CD14-positive monocyte (primary cell): ENCODE data around the gene NFATC2. TPM values are rescaled to one million over a fixed set of nuclear protein-coding genes. Genes with fewer than 3 reads are reported as not detected.

Experiments
- DNase-seq, 3 donors: peaks; one replicate each; pipeline ENCODE4 v3.0.0-alpha.2; 2011 to 2022
- H2AFZ ChIP-seq: 2 replicates; pipeline ENCODE4 v1.6.0; 2012; ENCODE audit warnings: mild to moderate bottlenecking, low read depth, low read length, inconsistent platforms; ENCODE audit not compliant: insufficient read depth, poor library complexity, severe bottlenecking
- H3K27ac ChIP-seq, 2 donors: 1 replicate in 1 of 2; 2 replicates in 1 of 2; pipeline ENCODE4 v1.5.1; 2012 to 2013; ENCODE audit warnings: low read length in 2 of 2, control low read depth in 1 of 2, inconsistent platforms in 1 of 2, low read depth in 1 of 2, mild to moderate bottlenecking in 1 of 2
- H3K27me3 ChIP-seq, 2 donors: one replicate each; pipeline versions ENCODE4 v1.6.0 to v1.6.1; 2011 to 2013; ENCODE audit warnings: low read length in 2 of 2; ENCODE audit not compliant: control insufficient read depth in 2 of 2, insufficient read depth in 2 of 2
- H3K36me3 ChIP-seq, 2 donors: replicated peaks in 1 of 2; 1 replicate in 1 of 2; 2 replicates in 1 of 2; pipeline versions ENCODE4 v1.5.1 to v1.6.1; 2012 to 2013; ENCODE audit warnings: low read length in 2 of 2, control low read depth in 1 of 2, inconsistent platforms in 1 of 2, mild to moderate bottlenecking in 1 of 2; ENCODE audit not compliant: insufficient read depth in 2 of 2, control insufficient read depth in 1 of 2
- H3K4me1 ChIP-seq, 2 donors: 1 replicate in 1 of 2; 2 replicates in 1 of 2; pipeline versions ENCODE4 v1.5.1 to v1.6.1; 2012 to 2013; ENCODE audit warnings: low read length in 2 of 2, control low read depth in 1 of 2, inconsistent platforms in 1 of 2, mild to moderate bottlenecking in 1 of 2, moderate library complexity in 1 of 2; ENCODE audit not compliant: insufficient read depth in 2 of 2, control insufficient read depth in 1 of 2
- H3K4me2 ChIP-seq: replicated peaks from 2 replicates; pipeline ENCODE3; 2012; ENCODE audit warnings: low read length, moderate library complexity, mild to moderate bottlenecking; ENCODE audit not compliant: poor library complexity, severe bottlenecking; ENCODE audit errors: extremely low read depth
- H3K4me3 ChIP-seq, 3 experiments: fragments of 200-600 bp in 1 of 3; sonication (generic) in 1 of 3; replicated peaks in 1 of 3; 1 replicate in 2 of 3; 2 replicates in 1 of 3; pipeline ENCODE4 v1.5.1; 2011 to 2013; ENCODE audit warnings: low read length in 3 of 3, mild to moderate bottlenecking in 3 of 3, control low read depth in 2 of 3, low read depth in 2 of 3, inconsistent platforms in 1 of 3, moderate library complexity in 1 of 3
- H3K79me2 ChIP-seq: 2 replicates; pipeline ENCODE4 v1.6.0; 2012; ENCODE audit warnings: mild to moderate bottlenecking, control low read depth, inconsistent platforms, low read length, moderate library complexity; ENCODE audit not compliant: insufficient read depth
- H3K9ac ChIP-seq: 2 replicates; pipeline ENCODE4 v1.6.0; 2017; ENCODE audit warnings: low read length, mild to moderate bottlenecking; ENCODE audit not compliant: insufficient read depth, poor library complexity, severe bottlenecking
- H3K9me3 ChIP-seq, 2 donors: replicated peaks in 1 of 2; 1 replicate in 1 of 2; 2 replicates in 1 of 2; pipeline versions ENCODE4 v1.5.1 to v1.6.1; 2012 to 2013; ENCODE audit warnings: low read length in 2 of 2, control low read depth in 1 of 2; ENCODE audit not compliant: control insufficient read depth in 1 of 2, insufficient read depth in 1 of 2
- H4K20me1 ChIP-seq: 2 replicates; pipeline ENCODE4 v1.6.0; 2012; ENCODE audit warnings: mild to moderate bottlenecking, low read length, control low read depth, moderate library complexity; ENCODE audit not compliant: insufficient read depth
- H3K27ac Mint-ChIP-seq, 7 donors: one replicate each; pipeline ENCODE4 v1.8.0; 2020; ENCODE audit warnings: mild to moderate bottlenecking in 7 of 7, mixed read lengths in 7 of 7, moderate library complexity in 6 of 7, inconsistent platforms in 2 of 7
- H3K27me3 Mint-ChIP-seq, 3 donors: one replicate each; pipeline ENCODE4 v1.8.0; 2021 to 2022; ENCODE audit warnings: low read depth in 3 of 3, mild to moderate bottlenecking in 3 of 3, mixed read lengths in 3 of 3, moderate library complexity in 3 of 3, inconsistent platforms in 1 of 3
- H3K36me3 Mint-ChIP-seq, 2 donors: one replicate each; pipeline ENCODE4 v1.8.0; 2020; ENCODE audit warnings: mixed read lengths in 2 of 2, inconsistent platforms in 1 of 2, mild to moderate bottlenecking in 1 of 2
- H3K4me1 Mint-ChIP-seq: one replicate; pipeline ENCODE4 v1.8.0; 2020; ENCODE audit warnings: mild to moderate bottlenecking, mixed read lengths
- H3K4me3 Mint-ChIP-seq, 2 donors: one replicate each; pipeline ENCODE4 v1.8.0; 2020; ENCODE audit warnings: mild to moderate bottlenecking in 2 of 2, mixed read lengths in 2 of 2, moderate library complexity in 1 of 2
- H3K9me3 Mint-ChIP-seq, 7 donors: one replicate each; pipeline ENCODE4 v1.8.0; 2020 to 2022; ENCODE audit warnings: mixed read lengths in 7 of 7, mild to moderate bottlenecking in 6 of 7, moderate library complexity in 6 of 7, inconsistent platforms in 2 of 7
- CTCF ChIP-seq: fragments of 200-600 bp; IDR thresholded peaks from one replicate; pipeline ENCODE4 v1.8.0; 2022; ENCODE audit warnings: antibody characterized with exemption, mild to moderate bottlenecking
- WGBS: methylation state at CpG from one replicate; pipeline ENCODE4 v1.1.5; 2013; ENCODE audit warnings: missing lambda C conversion rate; ENCODE audit not compliant: insufficient coverage; 5-methylcytosine and 5-hydroxymethylcytosine counted together
- intact Hi-C, 2 donors: fragments of 100-400 bp; cut with micrococcal nuclease; formaldehyde crosslinking; loops; one replicate each; pipeline versions ENCODE4 v1.15.0 to v1.15.1; 2023
- polyA plus RNA-seq, 3 donors: library from polyadenylated mRNA; depleted of rRNA in 1 of 3; unstranded in 2 of 3; stranded (reverse) in 1 of 3; fragments of 300-500 nt in 2 of 3; fragments of >200 nt in 1 of 3; fragmentation: Illumina TruSeq in 2 of 3; gene quantifications; 1 replicate in 2 of 3; 2 replicates in 1 of 3; pipeline ENCODE4 v1.2.3, GENCODE V29; 2012 to 2021

Gene NFATC2
- polyA plus RNA-seq, 3 donors: 0.03 to 0.18 (median 0.11) TPM

DNA sequence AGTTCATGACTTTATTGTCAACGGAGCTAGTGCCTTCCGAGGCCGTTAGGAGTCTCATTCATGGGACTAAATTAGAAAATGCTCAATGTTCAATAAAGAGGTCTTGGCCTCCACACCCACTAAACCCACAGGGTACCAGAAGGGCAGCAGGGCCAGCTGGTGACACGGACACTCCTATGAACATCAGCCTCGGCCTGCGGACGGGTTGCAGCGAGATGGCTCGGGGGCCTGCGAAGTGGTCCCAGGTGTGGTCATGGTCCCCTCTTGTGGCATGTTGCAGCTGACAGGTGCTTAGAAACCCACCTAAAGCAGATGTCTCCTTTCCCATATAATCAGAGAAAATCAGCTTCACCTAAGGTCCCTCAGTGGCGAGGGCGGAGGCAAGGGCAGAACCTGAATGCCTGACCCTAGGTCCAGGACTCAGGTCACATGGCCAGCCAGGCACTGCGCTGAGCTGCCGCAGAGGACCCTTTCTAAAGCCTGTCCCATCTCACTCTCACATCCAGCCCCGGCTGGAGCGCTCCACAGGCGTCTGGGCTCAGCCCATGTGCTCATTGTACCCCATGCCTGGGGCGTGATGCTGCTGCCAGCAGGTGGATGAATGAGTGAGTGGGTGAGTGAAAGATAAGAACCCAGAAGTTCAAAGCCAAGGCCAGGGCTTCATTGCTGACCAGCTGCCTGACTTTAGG, 35.8 kb downstream of the NFATC2 start:
- Mint-ChIP-seq H3K36me3 (no peaks in the 10 kb centered on the region), H3K4me3 (no peak overlapping the region), H3K27me3 (no peaks in the 10 kb centered on the region), H3K9me3 (no peaks in the 10 kb centered on the region), H3K4me1 (peaks cover 5% of the 10 kb centered on the region), H3K27ac (no peak overlapping the region)
- Histone ChIP-seq H3K4me3 (no peak overlapping the region), H3K4me1 (peaks cover 5 to 7% of the 10 kb centered on the region in 2 donors), H4K20me1 (no peaks in the 10 kb centered on the region), H3K27ac (no peak overlapping the region), H2AFZ (no peak overlapping the region), H3K9me3 (no peaks in the 10 kb centered on the region), H3K4me2 (no peak overlapping the region), H3K9ac (no peak overlapping the region), H3K79me2 (no peaks in the 10 kb centered on the region), H3K27me3 (no peaks in the 10 kb centered on the region), H3K36me3 (no peaks in the 10 kb centered on the region)
- DNase-seq: no peak
- intact Hi-C loops: no loop called here
- 97% methylated on average over 9 of the region's 18 CpGs for WGBS
- no peak for TF ChIP-seq CTCF

- Histone ChIP-seq H3K27me3 (no peaks in the 10 kb centered on the region), H3K4me1 (peaks cover 5 to 7% of the 10 kb centered on the region in 2 donors), H3K79me2 (no peaks in the 10 kb centered on the region), H3K9me3 (no peaks in the 10 kb centered on the region), H3K9ac (no peak overlapping the region), H3K27ac (no peak overlapping the region), H4K20me1 (no peaks in the 10 kb centered on the region), H2AFZ (no peak overlapping the region), H3K36me3 (no peaks in the 10 kb centered on the region), H3K4me3 (no peak overlapping the region), H3K4me2 (no peak overlapping the region)
- peaks cover 5% of the 10 kb centered on the region for H3K4me1 Mint-ChIP-seq
- H3K36me3 Mint-ChIP-seq: no peaks in the 10 kb centered on the region
- H3K27ac Mint-ChIP-seq: peak overlapping the region in 1 of 7 donors; percentile 20
- H3K9me3 Mint-ChIP-seq: no peaks in the 10 kb centered on the region
- 91% methylated on average over 11 of the region's 12 CpGs for WGBS
- intact Hi-C loops: no loop called here
- no peak for DNase-seq
- TF ChIP-seq CTCF: no peak
- peaks cover 0 to 4% (median 0%) of the 10 kb centered on the region in 3 donors for H3K27me3 Mint-ChIP-seq
- no peak overlapping the region for H3K4me3 Mint-ChIP-seq
Measured at GRCh38 chr20:51505566-51505965, 37.0 kb downstream of the NFATC2 start.
